PC-3 (cell line): ENCODE results near the gene PURA.

Experiments used
- CTCF ChIP-seq: fragments of 300-600 bp; sonication (generic); conservative IDR thresholded peaks from 2 replicates; pipeline ENCODE4 v1.5.1; 2017; ENCODE audit warnings: antibody characterized with exemption, low read depth, mild to moderate bottlenecking, low read length
- EZH2 ChIP-seq: fragments of 300-600 bp; sonication (generic); IDR thresholded peaks from one replicate; pipeline ENCODE4 v1.6.1; 2017; ENCODE audit warnings: antibody characterized with exemption, mild to moderate bottlenecking, low read length; ENCODE audit not compliant: unreplicated experiment
- EZH2phosphoT487 ChIP-seq: fragments of 300-600 bp; sonication (generic); IDR thresholded peaks from 2 replicates; pipeline ENCODE4 v1.6.1; 2018; ENCODE audit warnings: mild to moderate bottlenecking, antibody characterized with exemption, low read length, borderline replicate concordance

- TF ChIP-seq CTCF (no peak), EZH2phosphoT487 (no peak), EZH2 (no peak)
Observed at GRCh38 chr5:140113699-140114263, at the start of gene PURA.
